WTC11 (cell line): ENCODE measurements around the gene CNTN1. TPM values are rescaled to one million over a fixed set of nuclear protein-coding genes. Genes with fewer than 3 reads are reported as not detected.

Source experiments
- ATAC-seq: fragments of 200-7000 bp; cut with Tn5 transposase; 2 replicates; pipeline ENCODE4 v1.10.0; 2021; ENCODE audit warnings: mild to moderate bottlenecking, moderate library complexity
- CTCF ChIA-PET: fragments of 300-600 bp; sonication (Branson Sonifier 250); formaldehyde crosslinking; loops from one replicate; lab custom pipeline; 2021; ENCODE audit warnings: antibody characterized with exemption; lab: Charles Lee
- POLR2A ChIA-PET: fragments of 350-600 bp; sonication (Branson Sonifier 250); formaldehyde crosslinking; loops from one replicate; lab custom pipeline; 2021; ENCODE audit warnings: antibody characterized with exemption; lab: Charles Lee
- DNase-seq: peaks from one replicate; pipeline ENCODE4 v3.0.0; 2021; ENCODE audit warnings: low spot score
- H3K27ac Mint-ChIP-seq: 2 replicates; pipeline ENCODE4 v1.8.0; 2021; ENCODE audit warnings: mixed read lengths
- H3K27me3 Mint-ChIP-seq: 2 replicates; pipeline ENCODE4 v1.8.0; 2021; ENCODE audit warnings: low read depth, mild to moderate bottlenecking, moderate library complexity, mixed read lengths
- H3K36me3 Mint-ChIP-seq: 2 replicates; pipeline ENCODE4 v1.8.0; 2021; ENCODE audit warnings: mixed read lengths
- H3K4me1 Mint-ChIP-seq: 2 replicates; pipeline ENCODE4 v1.8.0; 2022; ENCODE audit warnings: mixed read lengths
- H3K4me3 Mint-ChIP-seq: 2 replicates; pipeline ENCODE4 v1.8.0; 2021; ENCODE audit warnings: mild to moderate bottlenecking, moderate library complexity, mixed read lengths
- H3K9me3 Mint-ChIP-seq: 2 replicates; pipeline ENCODE4 v1.8.0; 2021; ENCODE audit warnings: mixed read lengths
- ATF2 ChIP-seq: sonication (generic); formaldehyde crosslinking; IDR thresholded peaks from 2 replicates; pipeline ENCODE4 v1.8.1; 2022; ENCODE audit warnings: low read depth, missing genetic modification reagents, borderline replicate concordance
- CBFB ChIP-seq: sonication (generic); formaldehyde crosslinking; IDR thresholded peaks from 2 replicates; pipeline ENCODE4 v1.8.1; 2022; ENCODE audit warnings: mild to moderate bottlenecking, low read depth, missing genetic modification reagents
- CREM ChIP-seq: sonication (generic); formaldehyde crosslinking; IDR thresholded peaks from 2 replicates; pipeline ENCODE4 v1.8.1; 2022; ENCODE audit warnings: mild to moderate bottlenecking, missing genetic modification reagents, moderate library complexity
- E2F4 ChIP-seq: sonication (generic); formaldehyde crosslinking; IDR thresholded peaks from 2 replicates; pipeline ENCODE4 v1.8.1; 2022; ENCODE audit warnings: low read depth, mild to moderate bottlenecking, moderate library complexity, missing genetic modification reagents, borderline replicate concordance
- HMGXB4 ChIP-seq: sonication (generic); formaldehyde crosslinking; IDR thresholded peaks from 2 replicates; pipeline ENCODE4 v1.8.1; 2023; ENCODE audit warnings: mild to moderate bottlenecking, moderate library complexity, missing genetic modification reagents
- JAZF1 ChIP-seq: fragments of 250-450 bp; sonication (Bioruptor Pico); IDR thresholded peaks from 2 replicates; pipeline ENCODE4 v1.9.0; 2021; ENCODE audit warnings: moderate library complexity, mild to moderate bottlenecking, inconsistent platforms
- JUN ChIP-seq: sonication (generic); formaldehyde crosslinking; IDR thresholded peaks from 2 replicates; pipeline ENCODE4 v1.8.0; 2023; ENCODE audit warnings: mild to moderate bottlenecking, missing genetic modification reagents
- MYBL2 ChIP-seq: sonication (generic); formaldehyde crosslinking; IDR thresholded peaks from 2 replicates; pipeline ENCODE4 v1.8.1; 2023; ENCODE audit warnings: mild to moderate bottlenecking, moderate library complexity, missing genetic modification reagents
- NFYB ChIP-seq: sonication (generic); formaldehyde crosslinking; conservative IDR thresholded peaks from 2 replicates; pipeline ENCODE4 v1.8.0; 2022; ENCODE audit warnings: low read depth, missing genetic modification reagents
- NR3C1 ChIP-seq: sonication (generic); formaldehyde crosslinking; conservative IDR thresholded peaks from 2 replicates; pipeline ENCODE4 v1.8.1; 2023; ENCODE audit warnings: low read depth, mild to moderate bottlenecking, missing genetic modification reagents
- OVOL2 ChIP-seq: fragments of 250-450 bp; sonication (Bioruptor Pico); IDR thresholded peaks from 2 replicates; pipeline ENCODE4 v1.9.0; 2021; ENCODE audit warnings: mild to moderate bottlenecking, borderline replicate concordance
- SMAD4 ChIP-seq: sonication (generic); formaldehyde crosslinking; IDR thresholded peaks from 2 replicates; pipeline ENCODE4 v1.8.0; 2022; ENCODE audit warnings: mild to moderate bottlenecking, missing genetic modification reagents
- TEAD4 ChIP-seq: sonication (generic); formaldehyde crosslinking; IDR thresholded peaks from 2 replicates; pipeline ENCODE4 v1.8.0; 2022; ENCODE audit warnings: mild to moderate bottlenecking, missing genetic modification reagents
- TP53 ChIP-seq: sonication (generic); formaldehyde crosslinking; IDR thresholded peaks from 2 replicates; pipeline ENCODE4 v1.8.1; 2023; ENCODE audit warnings: mild to moderate bottlenecking, missing genetic modification reagents
- ZNF263 ChIP-seq: sonication (generic); formaldehyde crosslinking; IDR thresholded peaks from 2 replicates; pipeline ENCODE4 v1.8.1; 2022; ENCODE audit warnings: low read depth, mild to moderate bottlenecking, moderate library complexity, missing genetic modification reagents
- total RNA-seq: library from RNA; stranded (reverse); gene quantifications from 3 replicates; pipeline ENCODE4 v1.2.3, GENCODE V29; 2021
- TF ChIP-seq, protein P1 (sequence below): fragments of 250-450 bp; sonication (Bioruptor Pico); IDR thresholded peaks from 2 replicates; pipeline ENCODE4 v1.9.0; 2021; ENCODE audit warnings: mild to moderate bottlenecking
- TF ChIP-seq, protein P2 (sequence below): sonication (generic); formaldehyde crosslinking; IDR thresholded peaks from 2 replicates; pipeline ENCODE4 v1.8.1; 2023; ENCODE audit warnings: mild to moderate bottlenecking, missing genetic modification reagents
- TF ChIP-seq, protein P3 (sequence below): fragments of 200-600 bp; IDR thresholded peaks from 2 replicates; pipeline ENCODE4 v1.8.0; 2022; ENCODE audit warnings: antibody characterized with exemption
- TF ChIP-seq, protein P4 (sequence below): sonication (generic); formaldehyde crosslinking; IDR thresholded peaks from 2 replicates; pipeline ENCODE4 v1.8.0; 2022; ENCODE audit warnings: mild to moderate bottlenecking, missing genetic modification reagents
- TF ChIP-seq, protein P5 (sequence below): fragments of 250-450 bp; sonication (Bioruptor Pico); IDR thresholded peaks from 2 replicates; pipeline ENCODE4 v1.9.0; 2021; ENCODE audit warnings: mild to moderate bottlenecking
- TF ChIP-seq, protein P6 (sequence below): sonication (generic); formaldehyde crosslinking; IDR thresholded peaks from 2 replicates; pipeline ENCODE4 v1.8.1; 2023; ENCODE audit warnings: mild to moderate bottlenecking, missing genetic modification reagents, moderate library complexity

Gene CNTN1
- total RNA-seq, 1 experiment from 2014 or later: 16.9 TPM

- no peak overlapping the region for H3K27ac Mint-ChIP-seq
- no peak for ATAC-seq
- POLR2A ChIA-PET: no interaction called here
Measured at GRCh38 chr12:40770781-40771180, 78.5 kb downstream of the CNTN1 start.

GRCh38 chr12:40775661-40776060 lies 83.4 kb downstream of the CNTN1 start:
- POLR2A ChIA-PET: no interaction called here
- TF ChIP-seq NFYB (CRISPR knock-in tag): no peak
- TF ChIP-seq, protein P1, sequence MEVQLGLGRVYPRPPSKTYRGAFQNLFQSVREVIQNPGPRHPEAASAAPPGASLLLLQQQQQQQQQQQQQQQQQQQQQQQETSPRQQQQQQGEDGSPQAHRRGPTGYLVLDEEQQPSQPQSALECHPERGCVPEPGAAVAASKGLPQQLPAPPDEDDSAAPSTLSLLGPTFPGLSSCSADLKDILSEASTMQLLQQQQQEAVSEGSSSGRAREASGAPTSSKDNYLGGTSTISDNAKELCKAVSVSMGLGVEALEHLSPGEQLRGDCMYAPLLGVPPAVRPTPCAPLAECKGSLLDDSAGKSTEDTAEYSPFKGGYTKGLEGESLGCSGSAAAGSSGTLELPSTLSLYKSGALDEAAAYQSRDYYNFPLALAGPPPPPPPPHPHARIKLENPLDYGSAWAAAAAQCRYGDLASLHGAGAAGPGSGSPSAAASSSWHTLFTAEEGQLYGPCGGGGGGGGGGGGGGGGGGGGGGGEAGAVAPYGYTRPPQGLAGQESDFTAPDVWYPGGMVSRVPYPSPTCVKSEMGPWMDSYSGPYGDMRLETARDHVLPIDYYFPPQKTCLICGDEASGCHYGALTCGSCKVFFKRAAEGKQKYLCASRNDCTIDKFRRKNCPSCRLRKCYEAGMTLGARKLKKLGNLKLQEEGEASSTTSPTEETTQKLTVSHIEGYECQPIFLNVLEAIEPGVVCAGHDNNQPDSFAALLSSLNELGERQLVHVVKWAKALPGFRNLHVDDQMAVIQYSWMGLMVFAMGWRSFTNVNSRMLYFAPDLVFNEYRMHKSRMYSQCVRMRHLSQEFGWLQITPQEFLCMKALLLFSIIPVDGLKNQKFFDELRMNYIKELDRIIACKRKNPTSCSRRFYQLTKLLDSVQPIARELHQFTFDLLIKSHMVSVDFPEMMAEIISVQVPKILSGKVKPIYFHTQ (CRISPR knock-in tag): no peak
- TF ChIP-seq HMGXB4: no peak
- no peak for TF ChIP-seq MYBL2
- no peak for TF ChIP-seq SMAD4 (CRISPR knock-in tag)
- TF ChIP-seq, protein P2, sequence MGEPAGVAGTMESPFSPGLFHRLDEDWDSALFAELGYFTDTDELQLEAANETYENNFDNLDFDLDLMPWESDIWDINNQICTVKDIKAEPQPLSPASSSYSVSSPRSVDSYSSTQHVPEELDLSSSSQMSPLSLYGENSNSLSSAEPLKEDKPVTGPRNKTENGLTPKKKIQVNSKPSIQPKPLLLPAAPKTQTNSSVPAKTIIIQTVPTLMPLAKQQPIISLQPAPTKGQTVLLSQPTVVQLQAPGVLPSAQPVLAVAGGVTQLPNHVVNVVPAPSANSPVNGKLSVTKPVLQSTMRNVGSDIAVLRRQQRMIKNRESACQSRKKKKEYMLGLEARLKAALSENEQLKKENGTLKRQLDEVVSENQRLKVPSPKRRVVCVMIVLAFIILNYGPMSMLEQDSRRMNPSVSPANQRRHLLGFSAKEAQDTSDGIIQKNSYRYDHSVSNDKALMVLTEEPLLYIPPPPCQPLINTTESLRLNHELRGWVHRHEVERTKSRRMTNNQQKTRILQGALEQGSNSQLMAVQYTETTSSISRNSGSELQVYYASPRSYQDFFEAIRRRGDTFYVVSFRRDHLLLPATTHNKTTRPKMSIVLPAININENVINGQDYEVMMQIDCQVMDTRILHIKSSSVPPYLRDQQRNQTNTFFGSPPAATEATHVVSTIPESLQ: no peak
- TF ChIP-seq CREM (CRISPR knock-in tag): no peak

More at GRCh38 chr12:40770781-40771180, 78.5 kb downstream of the CNTN1 start:
- no peak for DNase-seq
- CTCF ChIA-PET: no interaction called here
- Mint-ChIP-seq H3K27me3 (no peaks in the 10 kb centered on the region), H3K4me1 (peaks cover 10% of the 10 kb centered on the region)
- no peak for TF ChIP-seq CBFB
- no peak for TF ChIP-seq E2F4 (CRISPR knock-in tag)
- TF ChIP-seq, protein P3, sequence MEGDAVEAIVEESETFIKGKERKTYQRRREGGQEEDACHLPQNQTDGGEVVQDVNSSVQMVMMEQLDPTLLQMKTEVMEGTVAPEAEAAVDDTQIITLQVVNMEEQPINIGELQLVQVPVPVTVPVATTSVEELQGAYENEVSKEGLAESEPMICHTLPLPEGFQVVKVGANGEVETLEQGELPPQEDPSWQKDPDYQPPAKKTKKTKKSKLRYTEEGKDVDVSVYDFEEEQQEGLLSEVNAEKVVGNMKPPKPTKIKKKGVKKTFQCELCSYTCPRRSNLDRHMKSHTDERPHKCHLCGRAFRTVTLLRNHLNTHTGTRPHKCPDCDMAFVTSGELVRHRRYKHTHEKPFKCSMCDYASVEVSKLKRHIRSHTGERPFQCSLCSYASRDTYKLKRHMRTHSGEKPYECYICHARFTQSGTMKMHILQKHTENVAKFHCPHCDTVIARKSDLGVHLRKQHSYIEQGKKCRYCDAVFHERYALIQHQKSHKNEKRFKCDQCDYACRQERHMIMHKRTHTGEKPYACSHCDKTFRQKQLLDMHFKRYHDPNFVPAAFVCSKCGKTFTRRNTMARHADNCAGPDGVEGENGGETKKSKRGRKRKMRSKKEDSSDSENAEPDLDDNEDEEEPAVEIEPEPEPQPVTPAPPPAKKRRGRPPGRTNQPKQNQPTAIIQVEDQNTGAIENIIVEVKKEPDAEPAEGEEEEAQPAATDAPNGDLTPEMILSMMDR: no peak
- TF ChIP-seq CREM (CRISPR knock-in tag): no peak
- TF ChIP-seq, protein P4, sequence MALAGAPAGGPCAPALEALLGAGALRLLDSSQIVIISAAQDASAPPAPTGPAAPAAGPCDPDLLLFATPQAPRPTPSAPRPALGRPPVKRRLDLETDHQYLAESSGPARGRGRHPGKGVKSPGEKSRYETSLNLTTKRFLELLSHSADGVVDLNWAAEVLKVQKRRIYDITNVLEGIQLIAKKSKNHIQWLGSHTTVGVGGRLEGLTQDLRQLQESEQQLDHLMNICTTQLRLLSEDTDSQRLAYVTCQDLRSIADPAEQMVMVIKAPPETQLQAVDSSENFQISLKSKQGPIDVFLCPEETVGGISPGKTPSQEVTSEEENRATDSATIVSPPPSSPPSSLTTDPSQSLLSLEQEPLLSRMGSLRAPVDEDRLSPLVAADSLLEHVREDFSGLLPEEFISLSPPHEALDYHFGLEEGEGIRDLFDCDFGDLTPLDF (CRISPR knock-in tag): no peak
- no peak for TF ChIP-seq OVOL2 (CRISPR knock-in tag)
- TF ChIP-seq TP53: no peak
- no peak for TF ChIP-seq NR3C1
- no peak for TF ChIP-seq ZNF263 (CRISPR knock-in tag)
- no peak for TF ChIP-seq ATF2 (CRISPR knock-in tag)
- TF ChIP-seq, protein P5, sequence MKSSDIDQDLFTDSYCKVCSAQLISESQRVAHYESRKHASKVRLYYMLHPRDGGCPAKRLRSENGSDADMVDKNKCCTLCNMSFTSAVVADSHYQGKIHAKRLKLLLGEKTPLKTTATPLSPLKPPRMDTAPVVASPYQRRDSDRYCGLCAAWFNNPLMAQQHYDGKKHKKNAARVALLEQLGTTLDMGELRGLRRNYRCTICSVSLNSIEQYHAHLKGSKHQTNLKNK: no peak
- TF ChIP-seq TEAD4: no peak
- TF ChIP-seq JAZF1: no peak
- TF ChIP-seq JUN (CRISPR knock-in tag): no peak
- TF ChIP-seq, protein P6, sequence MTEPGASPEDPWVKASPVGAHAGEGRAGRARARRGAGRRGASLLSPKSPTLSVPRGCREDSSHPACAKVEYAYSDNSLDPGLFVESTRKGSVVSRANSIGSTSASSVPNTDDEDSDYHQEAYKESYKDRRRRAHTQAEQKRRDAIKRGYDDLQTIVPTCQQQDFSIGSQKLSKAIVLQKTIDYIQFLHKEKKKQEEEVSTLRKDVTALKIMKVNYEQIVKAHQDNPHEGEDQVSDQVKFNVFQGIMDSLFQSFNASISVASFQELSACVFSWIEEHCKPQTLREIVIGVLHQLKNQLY (CRISPR knock-in tag): no peak
- TF ChIP-seq, all 79 proteins: peak for 0
- no peaks in the 10 kb centered on the region for H3K36me3 Mint-ChIP-seq
- H3K4me3 Mint-ChIP-seq: no peak overlapping the region
- H3K9me3 Mint-ChIP-seq: no peaks in the 10 kb centered on the region

More at GRCh38 chr12:40775661-40776060, 83.4 kb downstream of the CNTN1 start:
- DNase-seq (no peak), ATAC-seq (no peak)
- no peak overlapping the region for H3K27ac Mint-ChIP-seq
- no peak overlapping the region for H3K4me3 Mint-ChIP-seq
- peaks cover 30% of the 10 kb centered on the region for H3K4me1 Mint-ChIP-seq
- no peaks in the 10 kb centered on the region for H3K36me3 Mint-ChIP-seq
- H3K27me3 Mint-ChIP-seq: no peaks in the 10 kb centered on the region
- H3K9me3 Mint-ChIP-seq: no peaks in the 10 kb centered on the region
- CTCF ChIA-PET: no interaction called here
